HG03175 (cell line): ENCODE measurements around the gene PLXDC2.

Source experiments
- ATAC-seq: cut with Tn5 transposase; IDR thresholded peaks from one replicate; pipeline ENCODE4 v1.9.1; 2021; ENCODE audit warnings: mild to moderate bottlenecking, moderate library complexity; ENCODE audit not compliant: unreplicated experiment

The PLXDC2 gene

GRCh38 chr10:20094226-20094976 lies 278.2 kb downstream of the PLXDC2 start:
- ATAC-seq, result no peak

GRCh38 chr10:20100171-20100570 lies 283.9 kb downstream of the PLXDC2 start:
- ATAC-seq, result no peak

- ATAC-seq, result no peak
Observed at GRCh38 chr10:20105236-20105635, 289.0 kb downstream of the PLXDC2 start.

DNA sequence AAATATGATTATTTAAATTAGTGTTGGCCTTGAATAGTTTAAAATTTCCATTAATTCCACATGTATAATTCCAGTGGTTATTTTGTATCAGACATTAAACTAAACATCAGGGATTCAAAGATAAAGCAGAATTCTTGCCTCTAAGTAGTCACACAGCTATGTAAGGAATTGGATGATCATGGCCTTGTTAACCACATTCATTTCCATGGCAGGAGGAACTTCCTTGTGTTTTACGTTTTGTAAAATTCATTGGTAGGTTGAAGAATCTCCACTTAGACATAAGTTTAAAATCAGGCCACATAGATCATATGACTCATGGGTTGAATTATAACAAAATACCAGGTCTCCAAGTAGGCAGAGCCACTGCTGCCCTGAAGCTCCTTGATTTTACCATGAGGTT lies 289.7 kb downstream of the PLXDC2 start:
- ATAC-seq, result no peak

- ATAC-seq, result no peak
Observed at GRCh38 chr10:20108021-20108420, 291.8 kb downstream of the PLXDC2 start.

GRCh38 chr10:20109613-20110012 lies 293.4 kb downstream of the PLXDC2 start:
- ATAC-seq, result no peak

DNA sequence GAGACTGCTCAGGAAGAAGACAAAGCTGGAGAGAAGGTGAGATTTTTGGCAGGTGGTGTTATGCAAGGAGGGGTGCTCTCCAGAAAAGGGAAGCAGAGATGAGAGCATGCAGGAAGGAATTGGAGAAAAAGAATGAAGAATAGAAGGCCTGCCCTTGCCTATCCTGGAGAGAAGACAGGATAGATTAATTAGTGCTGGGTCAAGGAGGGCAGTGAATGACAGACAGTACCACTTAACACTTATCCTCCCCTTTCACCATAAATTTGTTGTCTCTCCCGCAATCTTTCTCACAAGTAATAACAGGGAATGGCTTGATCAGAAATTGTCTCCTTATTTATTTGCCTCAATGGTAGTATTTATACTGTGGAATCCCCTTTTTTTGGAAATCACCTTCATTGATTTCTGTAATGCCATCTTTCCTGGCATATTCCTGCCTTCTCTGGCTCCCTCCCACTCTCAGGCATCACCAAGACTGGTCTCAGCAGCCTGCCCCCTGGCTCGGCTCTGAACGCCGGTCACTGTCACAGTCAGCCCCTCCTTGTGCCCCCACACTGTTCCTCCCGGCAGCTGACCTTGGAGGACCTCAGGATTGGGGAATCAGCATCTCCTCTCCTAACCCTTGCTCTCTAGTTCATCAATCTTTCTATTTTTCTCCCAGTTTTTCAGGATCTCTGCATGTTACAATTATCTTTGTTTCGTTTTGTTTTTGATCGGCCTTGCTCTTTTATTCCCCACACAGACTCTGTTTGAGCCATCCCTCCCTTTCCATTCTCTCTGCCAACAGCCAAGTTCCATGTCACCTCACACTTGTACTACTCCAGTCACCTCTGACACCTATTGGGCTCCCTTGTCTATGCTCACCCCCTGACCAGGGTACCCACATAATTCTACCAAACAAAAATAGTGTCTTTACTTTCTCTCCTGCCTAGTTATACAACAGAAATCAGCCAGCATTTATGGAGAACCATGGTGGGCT lies 294.2 kb downstream of the PLXDC2 start:
- ATAC-seq, result no peak

GRCh38 chr10:20114179-20114578 lies 297.9 kb downstream of the PLXDC2 start:
- ATAC-seq, result no peak

- no peak for ATAC-seq
Observed at GRCh38 chr10:20115894-20116293, 299.7 kb downstream of the PLXDC2 start.

DNA sequence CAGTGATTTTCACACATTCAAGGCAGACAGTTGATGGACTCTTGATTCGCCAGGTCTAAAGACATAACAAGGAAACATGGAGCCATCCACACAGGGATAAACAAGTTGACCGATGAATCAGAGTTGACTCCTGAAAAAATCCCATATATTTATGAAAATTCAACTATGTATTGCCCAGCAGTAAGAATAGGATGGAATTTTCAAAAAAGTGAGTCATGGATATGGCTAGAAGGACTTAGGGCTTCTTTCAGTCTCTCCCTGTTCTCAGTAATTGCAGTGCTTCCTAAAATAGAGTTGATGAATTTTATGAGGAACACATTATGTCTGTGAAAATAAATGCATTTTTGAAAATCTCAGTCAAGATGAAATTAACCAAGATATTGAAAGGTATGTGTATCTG lies 301.2 kb downstream of the PLXDC2 start:
- no peak for ATAC-seq

DNA sequence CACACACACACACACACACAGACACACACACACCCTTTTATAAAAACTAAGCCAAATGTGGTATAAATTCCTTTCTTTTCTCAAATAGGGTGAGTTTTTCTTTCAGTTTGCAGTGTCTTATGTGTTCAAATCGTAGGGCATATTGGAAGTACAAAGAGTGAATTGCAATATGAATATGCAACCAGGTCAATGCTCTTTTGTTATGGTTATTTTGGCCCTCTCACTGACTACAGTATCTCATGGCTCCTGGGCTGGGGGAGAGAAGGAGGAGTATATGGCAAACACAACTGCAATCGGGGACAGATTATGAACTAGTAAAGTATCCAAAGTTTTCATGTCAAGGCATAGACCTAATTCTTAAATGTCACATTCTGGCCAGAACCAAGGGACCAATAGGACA lies 301.9 kb downstream of the PLXDC2 start:
- no peak for ATAC-seq

DNA sequence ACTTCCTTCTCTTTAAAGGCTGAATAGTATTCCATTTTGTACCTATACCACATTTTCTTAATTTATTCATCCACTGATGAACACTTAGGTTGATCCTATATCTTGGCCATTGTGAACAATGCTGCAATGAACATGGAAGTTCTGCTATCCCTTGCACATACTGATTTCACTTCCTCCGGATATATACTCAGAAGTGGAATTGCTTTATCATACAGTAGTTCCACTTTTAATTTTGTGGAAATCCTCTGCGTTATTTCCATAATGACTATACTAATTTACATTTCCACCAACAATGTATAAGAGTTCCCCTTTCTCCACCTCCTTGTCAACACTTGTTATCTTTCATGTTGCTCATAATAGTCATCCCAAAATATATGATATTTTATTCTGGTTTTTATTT lies 312.6 kb downstream of the PLXDC2 start:
- no peak for ATAC-seq

DNA sequence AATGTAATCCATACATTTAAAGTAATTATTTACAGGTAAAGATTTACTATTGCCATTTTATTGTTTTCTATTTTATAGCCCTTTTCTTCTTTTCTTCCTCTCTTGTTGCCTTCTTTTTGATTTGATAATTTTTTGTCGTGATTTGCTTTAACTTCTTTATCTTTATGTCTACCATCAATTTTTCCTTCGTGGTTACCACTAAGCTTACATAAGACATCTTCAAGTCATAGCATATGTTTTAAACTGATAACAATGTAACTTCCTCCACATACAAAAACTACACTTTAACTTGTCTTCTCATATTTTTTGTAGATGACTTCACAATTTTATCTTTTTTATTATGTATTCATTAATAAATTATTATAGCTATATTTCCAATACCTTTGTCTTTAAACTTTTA lies 316.6 kb downstream of the PLXDC2 start:
- ATAC-seq, result no peak

- ATAC-seq, result no peak
Observed at GRCh38 chr10:20133669-20134189, 317.5 kb downstream of the PLXDC2 start.

DNA sequence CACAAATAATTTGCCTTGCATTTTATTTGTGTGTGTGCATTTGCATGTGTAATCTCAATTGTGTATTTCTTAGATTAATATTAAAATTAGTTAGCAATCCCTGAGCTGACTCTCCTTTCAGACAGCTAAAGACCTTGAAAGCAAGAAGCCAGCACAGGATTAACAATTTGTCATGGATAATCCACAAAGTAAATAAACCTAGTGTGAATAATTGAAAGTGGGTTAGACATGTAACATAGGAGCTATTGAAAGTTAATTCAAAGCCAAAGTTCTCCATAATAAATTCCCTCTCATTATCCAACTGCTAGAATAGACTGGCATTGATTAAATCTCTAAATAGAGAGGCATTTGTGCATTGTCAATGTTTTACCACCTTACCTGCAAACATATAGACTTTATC lies 326.1 kb downstream of the PLXDC2 start:
- ATAC-seq, result no peak

- ATAC-seq, result no peak
Observed at GRCh38 chr10:20144268-20144667, 328.0 kb downstream of the PLXDC2 start.

- ATAC-seq, result no peak
Observed at GRCh38 chr10:20146004-20146403, 329.8 kb downstream of the PLXDC2 start.

- ATAC-seq, result no peak
Observed at GRCh38 chr10:20147684-20148083, 331.5 kb downstream of the PLXDC2 start.

DNA sequence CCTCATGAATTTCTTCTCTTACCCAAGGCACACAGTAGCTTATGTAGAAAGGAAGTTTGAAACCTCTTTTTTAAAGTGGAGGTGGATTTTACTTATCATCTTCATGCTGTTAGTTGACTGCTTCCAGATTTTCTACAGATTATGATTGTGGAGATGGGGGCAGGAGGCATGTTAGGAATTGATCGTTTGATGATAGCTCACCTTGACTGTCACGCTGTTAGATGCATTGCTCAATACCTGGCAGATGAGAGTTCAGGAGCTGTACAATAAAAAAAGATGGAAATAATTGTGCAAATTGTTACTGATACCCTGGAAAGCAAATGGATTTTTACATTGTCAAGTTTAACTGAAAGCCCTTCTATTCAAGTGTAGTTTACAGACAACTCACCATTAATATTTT lies 340.3 kb downstream of the PLXDC2 start:
- ATAC-seq, result no peak

DNA sequence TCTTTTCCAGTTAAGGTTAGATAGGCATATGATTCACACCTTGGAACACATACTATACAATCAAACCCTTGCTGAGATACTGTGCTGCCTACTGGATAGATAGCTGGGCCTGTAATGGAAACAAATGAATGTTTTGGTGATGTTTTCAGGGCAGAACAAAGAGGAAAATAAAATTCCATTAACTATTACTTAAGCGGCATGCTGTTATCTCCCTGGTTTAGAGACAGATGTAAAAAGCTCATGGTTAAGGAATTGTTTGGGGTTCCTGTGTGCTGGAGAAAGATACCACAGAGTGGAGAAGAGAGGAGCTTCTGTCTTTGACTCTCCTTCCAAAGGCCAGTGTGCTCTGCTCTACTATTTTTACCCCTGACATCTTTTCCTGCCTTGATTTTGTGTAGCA lies 341.1 kb downstream of the PLXDC2 start:
- no peak for ATAC-seq

- ATAC-seq, result no peak
Observed at GRCh38 chr10:20158086-20158485, 341.9 kb downstream of the PLXDC2 start.

- ATAC-seq, result no peak
Observed at GRCh38 chr10:20162123-20162522, 345.9 kb downstream of the PLXDC2 start.
